Type B pancreatic cell (in vitro differentiated cells): ENCODE results near the gene C16orf87. TPM values are rescaled to one million over a fixed set of nuclear protein-coding genes. Genes with fewer than 3 reads are reported as not detected.

ENCODE experiments used
- DNase-seq: peaks from one replicate; pipeline ENCODE4 v3.0.0; 2021; ENCODE audit warnings: mixed read lengths; ENCODE audit not compliant: unreplicated experiment; ENCODE audit errors: extremely low spot score
- H3K27ac Mint-ChIP-seq: 2 replicates; pipeline ENCODE4 v1.8.0; 2021; ENCODE audit warnings: mild to moderate bottlenecking, mixed read lengths
- H3K27me3 Mint-ChIP-seq: 2 replicates; pipeline ENCODE4 v1.8.0; 2021; ENCODE audit warnings: mixed read lengths
- H3K36me3 Mint-ChIP-seq: 2 replicates; pipeline ENCODE4 v1.8.0; 2021; ENCODE audit warnings: mixed read lengths
- H3K4me1 Mint-ChIP-seq: one replicate; pipeline ENCODE4 v1.8.0; 2021; ENCODE audit warnings: mixed read lengths; ENCODE audit not compliant: unreplicated experiment
- H3K4me3 Mint-ChIP-seq: 2 replicates; pipeline ENCODE4 v1.8.0; 2021; ENCODE audit warnings: mild to moderate bottlenecking, mixed read lengths
- H3K9me3 Mint-ChIP-seq: 2 replicates; pipeline ENCODE4 v1.8.0; 2021; ENCODE audit warnings: mixed read lengths
- total RNA-seq: library from RNA; stranded (reverse); gene quantifications from 2 replicates; pipeline ENCODE4 v1.2.1, GENCODE V29; 2021; ENCODE audit warnings: low replicate concordance
- TF ChIP-seq, protein P1 (sequence below): fragments of 200-600 bp; sonication (generic); conservative IDR thresholded peaks from 2 replicates; pipeline ENCODE4 v1.5.0; 2021; ENCODE audit warnings: antibody characterized with exemption, mild to moderate bottlenecking

The C16orf87 gene
- total RNA-seq, 1 donor from 2014 or later, result 14.3 TPM

GRCh38 chr16:46759309-46759708, 71.7 kb downstream of the C16orf87 start:
- no peak for DNase-seq
- H3K27ac Mint-ChIP-seq, result no peak overlapping the region
- peaks cover 9% of the 10 kb centered on the region for H3K27me3 Mint-ChIP-seq
- H3K36me3 Mint-ChIP-seq, result no peaks in the 10 kb centered on the region
- no peaks in the 10 kb centered on the region for H3K9me3 Mint-ChIP-seq
- TF ChIP-seq, protein P1, sequence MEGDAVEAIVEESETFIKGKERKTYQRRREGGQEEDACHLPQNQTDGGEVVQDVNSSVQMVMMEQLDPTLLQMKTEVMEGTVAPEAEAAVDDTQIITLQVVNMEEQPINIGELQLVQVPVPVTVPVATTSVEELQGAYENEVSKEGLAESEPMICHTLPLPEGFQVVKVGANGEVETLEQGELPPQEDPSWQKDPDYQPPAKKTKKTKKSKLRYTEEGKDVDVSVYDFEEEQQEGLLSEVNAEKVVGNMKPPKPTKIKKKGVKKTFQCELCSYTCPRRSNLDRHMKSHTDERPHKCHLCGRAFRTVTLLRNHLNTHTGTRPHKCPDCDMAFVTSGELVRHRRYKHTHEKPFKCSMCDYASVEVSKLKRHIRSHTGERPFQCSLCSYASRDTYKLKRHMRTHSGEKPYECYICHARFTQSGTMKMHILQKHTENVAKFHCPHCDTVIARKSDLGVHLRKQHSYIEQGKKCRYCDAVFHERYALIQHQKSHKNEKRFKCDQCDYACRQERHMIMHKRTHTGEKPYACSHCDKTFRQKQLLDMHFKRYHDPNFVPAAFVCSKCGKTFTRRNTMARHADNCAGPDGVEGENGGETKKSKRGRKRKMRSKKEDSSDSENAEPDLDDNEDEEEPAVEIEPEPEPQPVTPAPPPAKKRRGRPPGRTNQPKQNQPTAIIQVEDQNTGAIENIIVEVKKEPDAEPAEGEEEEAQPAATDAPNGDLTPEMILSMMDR, result no peak
- H3K4me1 Mint-ChIP-seq, result peaks cover 10% of the 10 kb centered on the region
- H3K4me3 Mint-ChIP-seq, result no peak overlapping the region

- H3K36me3 Mint-ChIP-seq, result no peaks in the 10 kb centered on the region
- peaks cover 2% of the 10 kb centered on the region for H3K4me1 Mint-ChIP-seq
- no peak for DNase-seq
- H3K27ac Mint-ChIP-seq, result no peak overlapping the region
- TF ChIP-seq, protein P1, result no peak
- H3K27me3 Mint-ChIP-seq, result peaks cover 9% of the 10 kb centered on the region
- no peaks in the 10 kb centered on the region for H3K9me3 Mint-ChIP-seq
- no peak overlapping the region for H3K4me3 Mint-ChIP-seq
Measured at GRCh38 chr16:46757339-46758050, 73.5 kb downstream of the C16orf87 start.

- Mint-ChIP-seq H3K9me3 (no peaks in the 10 kb centered on the region), H3K27ac (peak overlapping the region; percentile 39), H3K4me1 (no peaks in the 10 kb centered on the region), H3K27me3 (peaks cover 9% of the 10 kb centered on the region), H3K4me3 (no peak overlapping the region), H3K36me3 (no peaks in the 10 kb centered on the region)
- TF ChIP-seq, protein P1, result no peak
- no peak for DNase-seq
Measured at GRCh38 chr16:46756772-46757171, 74.2 kb downstream of the C16orf87 start.

GRCh38 chr16:46753015-46753414, 78.0 kb downstream of the C16orf87 start:
- Mint-ChIP-seq H3K4me1 (peaks cover 11% of the 10 kb centered on the region), H3K27ac (no peak overlapping the region), H3K4me3 (no peak overlapping the region), H3K27me3 (no peaks in the 10 kb centered on the region), H3K36me3 (no peaks in the 10 kb centered on the region), H3K9me3 (no peaks in the 10 kb centered on the region)
- TF ChIP-seq, protein P1, result no peak
- no peak for DNase-seq

GRCh38 chr16:46751381-46751780, 79.6 kb downstream of the C16orf87 start:
- Mint-ChIP-seq H3K27ac (no peak overlapping the region), H3K9me3 (no peaks in the 10 kb centered on the region), H3K4me3 (no peak overlapping the region), H3K4me1 (peaks cover 12% of the 10 kb centered on the region), H3K27me3 (no peaks in the 10 kb centered on the region), H3K36me3 (no peaks in the 10 kb centered on the region)
- DNase-seq, result no peak
- TF ChIP-seq, protein P1, result no peak
